H1 (cell line): ENCODE results near the gene CACNG5. TPM values are rescaled to one million over a fixed set of nuclear protein-coding genes. Genes with fewer than 3 reads are reported as not detected.

ENCODE experiments used
- CTCF ChIA-PET: fragments of 300-600 bp; sonication (Branson Sonifier 250); formaldehyde crosslinking; loops from one replicate; lab custom pipeline; 2021; ENCODE audit not compliant: partially characterized antibody; lab: Charles Lee
- POLR2A ChIA-PET: fragments of 300-600 bp; sonication (Branson Sonifier 250); formaldehyde crosslinking; loops from one replicate; lab custom pipeline; 2021; ENCODE audit warnings: inconsistent platforms; ENCODE audit not compliant: partially characterized antibody; lab: Charles Lee
- DNase-seq, 2 experiments: peaks; one replicate each; pipeline versions ENCODE4 v3.0.0 to v3.0.0-alpha.2; 2010 to 2022; ENCODE audit warnings: low spot score in 2 of 2, low read depth in 1 of 2, mixed read lengths in 1 of 2
- FAIRE-seq: peaks from 2 replicates; lab custom pipeline; 2011; peaks lifted over from hg19 to GRCh38; lab: Jason Lieb, UNC
- H2AFZ ChIP-seq: 2 replicates; pipeline ENCODE4 v1.8.1; 2012; ENCODE audit warnings: low read length, inconsistent platforms
- H2AK5ac ChIP-seq: 2 replicates; pipeline ENCODE4 v1.6.1; 2013; ENCODE audit warnings: low read depth, low read length
- H2BK120ac ChIP-seq: replicated peaks from 2 replicates; pipeline ENCODE3; 2013; ENCODE audit warnings: low read depth, low read length, inconsistent platforms
- H2BK12ac ChIP-seq: 2 replicates; pipeline ENCODE4 v1.6.1; 2013; ENCODE audit warnings: low read depth, low read length
- H2BK15ac ChIP-seq: 2 replicates; pipeline ENCODE4 v1.6.1; 2013; ENCODE audit warnings: low read length
- H2BK20ac ChIP-seq: 2 replicates; pipeline ENCODE4 v1.6.1; 2013; ENCODE audit warnings: low read length
- H2BK5ac ChIP-seq: 2 replicates; pipeline ENCODE4 v1.6.1; 2013; ENCODE audit warnings: low read depth, low read length
- H3K14ac ChIP-seq: 2 replicates; pipeline ENCODE4 v1.6.1; 2013; ENCODE audit warnings: inconsistent platforms; ENCODE audit not compliant: insufficient read length
- H3K18ac ChIP-seq: 2 replicates; pipeline ENCODE4 v1.6.1; 2013; ENCODE audit warnings: low read length; ENCODE audit errors: extremely low read depth
- H3K23ac ChIP-seq: 2 replicates; pipeline ENCODE4 v1.6.1; 2013; ENCODE audit warnings: inconsistent platforms; ENCODE audit not compliant: insufficient read length
- H3K23me2 ChIP-seq: 2 replicates; pipeline ENCODE4 v1.6.1; 2013; ENCODE audit warnings: low read depth, low read length
- H3K27ac ChIP-seq: 2 replicates; pipeline ENCODE4 v1.6.1; 2011; ENCODE audit warnings: low read depth, low read length, inconsistent platforms
- H3K27me3 ChIP-seq, 4 experiments: replicated peaks in 1 of 4; 1 replicate in 1 of 4; 2 replicates in 3 of 4; pipeline versions ENCODE4 v1.6.1 to v1.8.1; 2011 to 2013; ENCODE audit warnings: low read length in 3 of 4, mild to moderate bottlenecking in 3 of 4, inconsistent platforms in 2 of 4, mixed read lengths in 2 of 4, moderate library complexity in 1 of 4; ENCODE audit not compliant: control insufficient read depth in 3 of 4, insufficient read depth in 3 of 4; ENCODE audit errors: extremely low read depth in 1 of 4
- H3K36me3 ChIP-seq, 4 experiments: 2 replicates each; pipeline versions ENCODE4 v1.6.1 to v1.8.1; 2011 to 2013; ENCODE audit warnings: mild to moderate bottlenecking in 4 of 4, low read length in 3 of 4, moderate library complexity in 2 of 4, control low read depth in 1 of 4, inconsistent platforms in 1 of 4; ENCODE audit not compliant: insufficient read depth in 4 of 4, control insufficient read depth in 2 of 4
- H3K4ac ChIP-seq: replicated peaks from 2 replicates; pipeline ENCODE3; 2013; ENCODE audit warnings: low read length, low read depth, mixed read lengths, inconsistent platforms; ENCODE audit not compliant: insufficient read length
- H3K4me1 ChIP-seq, 4 experiments: replicated peaks in 1 of 4; 1 replicate in 1 of 4; 2 replicates in 3 of 4; pipeline versions ENCODE4 v1.6.1 to v1.8.1; 2011 to 2013; ENCODE audit warnings: low read length in 3 of 4, inconsistent platforms in 2 of 4, mixed read lengths in 1 of 4; ENCODE audit not compliant: insufficient read depth in 4 of 4, control insufficient read depth in 3 of 4
- H3K4me2 ChIP-seq, 2 experiments: 2 replicates each; pipeline versions ENCODE4 v1.6.1 to v1.8.1; 2011 to 2013; ENCODE audit warnings: low read depth in 2 of 2, low read length in 2 of 2, control low read depth in 1 of 2, inconsistent platforms in 1 of 2, mild to moderate bottlenecking in 1 of 2; ENCODE audit not compliant: insufficient read depth in 1 of 2
- H3K4me3 ChIP-seq, 4 experiments: fragments of 200-600, 300-600 bp in 1 of 4; sonication (generic), shearing (Covaris generic), sonication (Bioruptor Twin) in 1 of 4; 2 replicates each; pipeline versions ENCODE4 v1.5.1 to v1.8.1; 2011 to 2016; ENCODE audit warnings: low read length in 4 of 4, low read depth in 3 of 4, control low read depth in 2 of 4, inconsistent platforms in 2 of 4, mild to moderate bottlenecking in 2 of 4, mixed read lengths in 1 of 4, moderate library complexity in 1 of 4; ENCODE audit not compliant: insufficient read depth in 2 of 4; ENCODE audit errors: extremely low read depth in 1 of 4
- H3K56ac ChIP-seq: replicated peaks from 2 replicates; pipeline ENCODE3; 2013; ENCODE audit warnings: low read depth, mild to moderate bottlenecking, mixed read lengths, low read length, inconsistent platforms; ENCODE audit not compliant: insufficient read length
- H3K79me1 ChIP-seq: 2 replicates; pipeline ENCODE4 v1.6.1; 2013; ENCODE audit warnings: low read depth, low read length, control low read depth
- H3K79me2 ChIP-seq, 2 experiments: 2 replicates each; pipeline versions ENCODE4 v1.6.1 to v1.8.1; 2012 to 2013; ENCODE audit warnings: low read length in 2 of 2, mild to moderate bottlenecking in 2 of 2, inconsistent platforms in 1 of 2; ENCODE audit not compliant: insufficient read depth in 2 of 2, control insufficient read depth in 1 of 2
- H3K9ac ChIP-seq, 4 experiments: replicated peaks in 1 of 4; 1 replicate in 1 of 4; 2 replicates in 3 of 4; pipeline versions ENCODE4 v1.6.1 to v1.8.1; 2011 to 2013; ENCODE audit warnings: low read depth in 3 of 4, low read length in 3 of 4, control low read depth in 2 of 4, mild to moderate bottlenecking in 2 of 4, moderate library complexity in 2 of 4, inconsistent platforms in 1 of 4; ENCODE audit errors: extremely low read depth in 1 of 4
- H3K9me3 ChIP-seq, 2 experiments: 2 replicates each; pipeline versions ENCODE4 v1.6.1 to v1.8.1; 2012 to 2013; ENCODE audit warnings: mild to moderate bottlenecking in 2 of 2, moderate library complexity in 2 of 2, control low read depth in 1 of 2, inconsistent platforms in 1 of 2, low read depth in 1 of 2, low read length in 1 of 2, mixed read lengths in 1 of 2; ENCODE audit not compliant: insufficient read depth in 2 of 2
- H4K20me1 ChIP-seq, 2 experiments: replicated peaks in 1 of 2; 2 replicates each; pipeline versions ENCODE3 to v1.8.1; 2011 to 2013; ENCODE audit warnings: inconsistent platforms in 2 of 2, low read length in 2 of 2, mild to moderate bottlenecking in 1 of 2; ENCODE audit not compliant: insufficient read depth in 2 of 2, control insufficient read depth in 1 of 2
- H4K5ac ChIP-seq: 2 replicates; pipeline ENCODE4 v1.6.1; 2013; ENCODE audit warnings: low read length, low read depth, mixed read lengths, inconsistent platforms; ENCODE audit not compliant: insufficient read length
- H4K8ac ChIP-seq: 2 replicates; pipeline ENCODE4 v1.8.0; 2013; ENCODE audit warnings: mild to moderate bottlenecking, moderate library complexity, low read length, inconsistent platforms; ENCODE audit not compliant: insufficient read depth; ENCODE audit errors: extremely low read depth
- H4K91ac ChIP-seq: replicated peaks from 2 replicates; pipeline ENCODE3; 2013; ENCODE audit warnings: low read length, mixed read lengths, inconsistent platforms; ENCODE audit not compliant: insufficient read length
- ATF2 ChIP-seq: IDR thresholded peaks from 2 replicates; pipeline ENCODE4 v1.6.1; 2012; ENCODE audit warnings: low read length, inconsistent platforms
- CTCF ChIP-seq, 3 experiments: IDR thresholded peaks; 1 replicate in 2 of 3; 2 replicates in 1 of 3; pipeline versions ENCODE4 v1.5.1 to v1.6.1; 2011; ENCODE audit warnings: low read length in 3 of 3, mild to moderate bottlenecking in 3 of 3, inconsistent platforms in 2 of 3, low read depth in 1 of 3, moderate library complexity in 1 of 3; ENCODE audit not compliant: insufficient read depth in 1 of 3; ENCODE audit errors: control extremely low read depth in 1 of 3
- FOSL1 ChIP-seq: IDR thresholded peaks from 2 replicates; pipeline ENCODE4 v1.6.1; 2011; ENCODE audit warnings: mild to moderate bottlenecking, low read depth, low read length, moderate library complexity; ENCODE audit not compliant: insufficient read depth
- HDAC6 ChIP-seq: IDR thresholded peaks from one replicate; pipeline ENCODE4 v1.7.1; 2012; ENCODE audit warnings: low read depth, mild to moderate bottlenecking, inconsistent platforms, low read length, moderate library complexity
- KDM5A ChIP-seq: fragments of 200-600 bp; IDR thresholded peaks from 2 replicates; pipeline ENCODE4 v1.7.1; 2012; ENCODE audit warnings: mild to moderate bottlenecking, low read length, inconsistent platforms, mixed read lengths
- RAD21 ChIP-seq, 2 experiments: IDR thresholded peaks in 1 of 2; conservative IDR thresholded peaks in 1 of 2; 2 replicates each; pipeline ENCODE4 v1.6.1; 2011; ENCODE audit warnings: low read depth in 2 of 2, low read length in 2 of 2, improper control_type of control experiment in 1 of 2, inconsistent platforms in 1 of 2, mild to moderate bottlenecking in 1 of 2, moderate library complexity in 1 of 2
- SP2 ChIP-seq: IDR thresholded peaks from 2 replicates; pipeline ENCODE4 v1.6.1; 2012; ENCODE audit warnings: mild to moderate bottlenecking, low read length, inconsistent platforms
- TCF12 ChIP-seq: IDR thresholded peaks from 2 replicates; pipeline ENCODE4 v1.6.1; 2011; ENCODE audit warnings: low read depth, mild to moderate bottlenecking, low read length
- WGBS, 2 experiments: shearing (Covaris generic) in 1 of 2; methylation state at CpG; one replicate each; pipeline versions ENCODE4 v1.1.6 to v1.1.7; 2013 to 2015; ENCODE audit warnings: low lambda C conversion rate in 2 of 2, mixed read lengths in 2 of 2, inconsistent platforms in 1 of 2, low coverage in 1 of 2, missing lambda C conversion rate in 1 of 2; ENCODE audit not compliant: insufficient replicate concordance in 2 of 2, insufficient coverage in 1 of 2, insufficient read length in 1 of 2; ENCODE audit errors: extremely low coverage in 1 of 2, missing lambda C conversion rate in 1 of 2; 5-methylcytosine and 5-hydroxymethylcytosine counted together
- polyA plus RNA-seq, 7 experiments: library from polyadenylated mRNA; depleted of rRNA in 3 of 7; stranded (reverse) in 5 of 7; unstranded in 2 of 7; fragments of >200 nt in 5 of 7; fragments of 200-250 nt in 2 of 7; gene quantifications; 1 replicate in 5 of 7; 2 replicates in 1 of 7; 4 replicates in 1 of 7; pipeline versions ENCODE4 v1.2.1 to v1.2.3, GENCODE V29; 2011 to 2013; ENCODE audit warnings: missing spikeins in 2 of 7, mixed read lengths in 2 of 7
- total RNA-seq: library from RNA; stranded (reverse); fragmentation: NEBNext Ultra II Directional; extraction: Animal tissue kit (Norgen Biotek cat#: 25700); gene quantifications from 2 replicates; pipeline ENCODE4 v1.2.1, GENCODE V29; 2021

Gene CACNG5
- total and polyA plus RNA-seq, 2 of the 8 experiments (the other 6 are each of a cell fraction or from before 2014, with no cell fraction given): 2.2 to 3.1 TPM

- Histone ChIP-seq H3K23ac (no peak overlapping the region), H3K14ac (no peak overlapping the region), H2AK5ac (no peak overlapping the region), H3K9me3 (peaks cover 0 to 3% of the 10 kb centered on the region in 2 experiments; a peak in 2 of 4 replicates), H4K20me1 (no peaks in the 10 kb centered on the region), H3K79me1 (no peaks in the 10 kb centered on the region), H2BK15ac (no peak overlapping the region), H3K9ac (no peak overlapping the region), H2BK120ac (no peak overlapping the region), H4K91ac (no peak overlapping the region), H3K4me1 (no peaks in the 10 kb centered on the region), H3K18ac (no peak overlapping the region), H3K27ac (no peak overlapping the region), H4K5ac (no peak overlapping the region), H3K79me2 (no peaks in the 10 kb centered on the region), H2BK20ac (no peak overlapping the region), H3K4ac (no peak overlapping the region), H4K8ac (no peak overlapping the region), H2AFZ (no peak overlapping the region), H2BK12ac (no peak overlapping the region), H3K4me3 (no peak overlapping the region), H3K36me3 (no peaks in the 10 kb centered on the region), H3K27me3 (no peaks in the 10 kb centered on the region), H3K23me2 (no peaks in the 10 kb centered on the region), H3K4me2 (no peak overlapping the region), H2BK5ac (no peak overlapping the region), H3K56ac (no peak overlapping the region)
- DNase-seq (no peak), FAIRE-seq (no peak)
- ChIA-PET CTCF (interaction anchor here (1.4 to 3.3 kb wide), 2 partner anchors 10 to 34 kb away, joined by 4 to 9 read pairs; no protein-coding TSS in a partner anchor), POLR2A (no interaction called here)
- 89% methylated on average over 7 of the region's 7 CpGs; no CpG with 5 or more reads in 1 of the 2 experiments for WGBS, 2 experiments
- TF ChIP-seq SP2: no peak
- no peak for TF ChIP-seq ATF2
- no peak for TF ChIP-seq HDAC6
- no peak for TF ChIP-seq FOSL1
- no peak for TF ChIP-seq KDM5A
- TF ChIP-seq TCF12: no peak
- no peak for TF ChIP-seq RAD21 (IDR thresholded peaks at IDR 0.05 in 1 of 2, conservative IDR thresholded peaks at IDR 0.05 in 1 of 2; ENCODE audit: low read depth in 2 of 2, low read length in 2 of 2)
- no peak for TF ChIP-seq CTCF (IDR thresholded peaks at IDR 0.05; ENCODE audit: control extremely low read depth in 1 of 3, insufficient read depth in 1 of 3, low read depth in 1 of 3, low read length in 3 of 3)
Observed at GRCh38 chr17:66889480-66890230, 54.7 kb downstream of the CACNG5 start.
